GM19240 (cell line): ENCODE measurements around the gene PRKD1.
A peak's percentile ranks its signal among the peaks of the same experiment; 100 is the strongest.
"Not testable (repeated sequence)": the region's sequence is repeated elsewhere in the genome, so short reads cannot be mapped to it uniquely, and the experiment has no call there.

Source experiments
- DNase-seq: peaks from one replicate; pipeline ENCODE4 v3.0.0; 2011; ENCODE audit warnings: low spot score; ENCODE audit not compliant: insufficient read length

Gene PRKD1

GRCh38 chr14:29900609-29901350 lies 26.9 kb downstream of the PRKD1 start:
- no peak for DNase-seq

- DNase-seq = no peak
Observed at GRCh38 chr14:29898470-29898869, 29.2 kb downstream of the PRKD1 start.

- no peak for DNase-seq
Observed at GRCh38 chr14:29897181-29897580, 30.5 kb downstream of the PRKD1 start.

GRCh38 chr14:29896354-29896821 lies 31.3 kb downstream of the PRKD1 start:
- no peak for DNase-seq

GRCh38 chr14:29895591-29896083 lies 32.0 kb downstream of the PRKD1 start:
- no peak for DNase-seq

- no peak for DNase-seq
Observed at GRCh38 chr14:29893989-29894388, 33.7 kb downstream of the PRKD1 start.

GRCh38 chr14:29892327-29892726 lies 35.3 kb downstream of the PRKD1 start:
- no peak for DNase-seq

GRCh38 chr14:29885988-29886387 lies 41.7 kb downstream of the PRKD1 start:
- no peak for DNase-seq

GRCh38 chr14:29868000-29868399 lies 59.6 kb downstream of the PRKD1 start:
- DNase-seq = no peak

- no peak for DNase-seq
Observed at GRCh38 chr14:29865299-29865698, 62.3 kb downstream of the PRKD1 start.

- DNase-seq = no peak
Observed at GRCh38 chr14:29861996-29862395, 65.7 kb downstream of the PRKD1 start.

- DNase-seq = peak; percentile 11
Observed at GRCh38 chr14:29858299-29858698, 69.3 kb downstream of the PRKD1 start.

GRCh38 chr14:29857551-29857950 lies 70.1 kb downstream of the PRKD1 start:
- DNase-seq = no peak

GRCh38 chr14:29856516-29856915 lies 71.1 kb downstream of the PRKD1 start:
- no peak for DNase-seq

GRCh38 chr14:29853691-29854090 lies 74.0 kb downstream of the PRKD1 start:
- DNase-seq = not testable (repeated sequence)

- no peak for DNase-seq
Observed at GRCh38 chr14:29853272-29853671, 74.4 kb downstream of the PRKD1 start.

GRCh38 chr14:29851397-29851796 lies 76.2 kb downstream of the PRKD1 start:
- DNase-seq = no peak

- no peak for DNase-seq
Observed at GRCh38 chr14:29847056-29847380, 80.6 kb downstream of the PRKD1 start.

- no peak for DNase-seq
Observed at GRCh38 chr14:29846339-29847055, 81.2 kb downstream of the PRKD1 start.

- DNase-seq = no peak
Observed at GRCh38 chr14:29843981-29844380, 83.7 kb downstream of the PRKD1 start.

GRCh38 chr14:29842228-29842627 lies 85.4 kb downstream of the PRKD1 start:
- no peak for DNase-seq

GRCh38 chr14:29840369-29840892 lies 87.2 kb downstream of the PRKD1 start:
- DNase-seq = not testable (repeated sequence)
